ENCODE results near the gene RAI2.

Gene RAI2

DNA sequence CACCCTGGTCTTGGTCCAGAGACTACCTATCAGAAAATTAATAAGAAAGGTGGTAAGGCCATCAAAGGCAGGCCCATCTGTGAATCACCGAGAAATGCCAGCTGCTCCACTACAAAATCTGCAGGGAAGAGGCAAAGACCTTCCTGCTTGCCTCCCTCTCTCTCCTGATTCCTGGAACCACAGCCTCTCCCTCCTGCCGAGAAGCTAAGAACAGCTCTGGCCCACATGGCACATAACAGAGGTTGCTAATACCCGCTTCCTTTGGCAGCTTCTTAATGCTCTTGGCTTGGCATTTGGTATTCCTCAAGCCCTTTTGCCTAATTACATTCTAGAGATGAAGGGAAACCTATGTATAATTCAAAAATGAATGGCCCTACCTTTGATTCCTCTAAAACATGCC is 32.9 kb downstream of the RAI2 start:
- no CpG with 5 or more reads among the region's 3 CpGs for WGBS (ENCODE audit: extremely low coverage, insufficient coverage, low lambda C conversion rate)
- H3K4me1 ChIP-seq (ENCODE audit: control insufficient read depth, low read depth, low read length), result no peaks in the 10 kb centered on the region
- H3K27me3 ChIP-seq (ENCODE audit: insufficient read depth, low read length, poor library complexity), result no peaks in the 10 kb centered on the region
- H3K4ac ChIP-seq (ENCODE audit: low read depth, low read length), result no peak overlapping the region
- H4K5ac ChIP-seq (ENCODE audit: low read length), result no peak overlapping the region
- H3K79me2 ChIP-seq (ENCODE audit: control insufficient read depth, insufficient read depth, low read length), result no peaks in the 10 kb centered on the region
- no peak overlapping the region for H4K8ac ChIP-seq (ENCODE audit: low read depth, low read length)
- H2BK15ac ChIP-seq (replicated peaks; ENCODE audit: low read depth), result no peak overlapping the region
- H2BK120ac ChIP-seq (ENCODE audit: low read depth, low read length), result no peak overlapping the region
- no peak overlapping the region for H2AK5ac ChIP-seq (ENCODE audit: low read length)
- no peak overlapping the region for H3K4me2 ChIP-seq (ENCODE audit: low read length)
- H3K27ac ChIP-seq (ENCODE audit: low read depth, low read length), result no peak overlapping the region
- H3K9ac ChIP-seq (ENCODE audit: low read length), result no peak overlapping the region
- H3K36me3 ChIP-seq (ENCODE audit: control insufficient read depth, insufficient read depth, low read length), result no peaks in the 10 kb centered on the region
- no peak overlapping the region for H3K56ac ChIP-seq (ENCODE audit: low read length)
- DNase-seq, result no peak
- no peak overlapping the region for H2BK5ac ChIP-seq (ENCODE audit: low read length)
- no peaks in the 10 kb centered on the region for H3K79me1 ChIP-seq (ENCODE audit: low read length)
- no peak overlapping the region for H3K18ac ChIP-seq (ENCODE audit: low read length)
- H3K4me3 ChIP-seq (ENCODE audit: low read length), result no peak overlapping the region
- H3K23ac ChIP-seq (ENCODE audit: low read length), result no peak overlapping the region

- no peak overlapping the region for H3K4me3 ChIP-seq (ENCODE audit: low read length)
- H3K23ac ChIP-seq (ENCODE audit: low read length), result no peak overlapping the region
- H3K36me3 ChIP-seq (ENCODE audit: control insufficient read depth, insufficient read depth, low read length), result no peaks in the 10 kb centered on the region
- H3K18ac ChIP-seq (ENCODE audit: low read length), result no peak overlapping the region
- no peak overlapping the region for H3K27ac ChIP-seq (ENCODE audit: low read depth, low read length)
- H4K8ac ChIP-seq (ENCODE audit: low read depth, low read length), result no peak overlapping the region
- H2BK15ac ChIP-seq (replicated peaks; ENCODE audit: low read depth), result no peak overlapping the region
- no peaks in the 10 kb centered on the region for H3K4me1 ChIP-seq (ENCODE audit: control insufficient read depth, low read depth, low read length)
- no CpG with 5 or more reads among the region's 5 CpGs for WGBS (ENCODE audit: extremely low coverage, insufficient coverage, low lambda C conversion rate)
- no peak overlapping the region for H2AK5ac ChIP-seq (ENCODE audit: low read length)
- no peak overlapping the region for H3K56ac ChIP-seq (ENCODE audit: low read length)
- H2BK5ac ChIP-seq (ENCODE audit: low read length), result no peak overlapping the region
- no peaks in the 10 kb centered on the region for H3K79me2 ChIP-seq (ENCODE audit: control insufficient read depth, insufficient read depth, low read length)
- no peak overlapping the region for H3K4ac ChIP-seq (ENCODE audit: low read depth, low read length)
- no peaks in the 10 kb centered on the region for H3K27me3 ChIP-seq (ENCODE audit: insufficient read depth, low read length, poor library complexity)
- H3K9ac ChIP-seq (ENCODE audit: low read length), result no peak overlapping the region
- no peak overlapping the region for H3K4me2 ChIP-seq (ENCODE audit: low read length)
- no peak overlapping the region for H4K5ac ChIP-seq (ENCODE audit: low read length)
- no peak overlapping the region for H2BK120ac ChIP-seq (ENCODE audit: low read depth, low read length)
- DNase-seq, result no peak
- H3K79me1 ChIP-seq (ENCODE audit: low read length), result no peaks in the 10 kb centered on the region
These were observed 34.2 kb downstream of the RAI2 start for GRCh38 chrX:17826609-17827496.

DNA sequence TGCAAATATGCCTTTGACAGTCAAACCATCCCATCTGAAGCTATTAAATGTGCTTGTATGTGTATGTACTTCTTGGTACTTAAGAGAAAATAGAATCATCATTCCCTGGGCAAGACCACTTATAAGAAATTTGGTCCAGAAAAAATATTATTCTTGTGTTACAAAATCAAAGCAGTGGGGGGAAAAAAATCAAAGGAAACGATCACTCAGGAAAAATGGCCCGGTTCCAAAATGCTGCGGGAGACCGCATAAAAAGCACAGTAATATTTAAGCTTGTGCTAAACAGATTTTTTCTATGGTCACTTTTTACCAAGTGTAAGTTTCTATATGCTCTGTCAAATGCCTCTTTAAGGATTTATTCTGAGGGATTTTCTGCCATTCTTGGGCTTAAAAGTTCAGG is 36.1 kb downstream of the RAI2 start:
- Histone ChIP-seq H2BK15ac (replicated peaks; ENCODE audit: low read depth) (no peak overlapping the region), H3K79me1 (ENCODE audit: low read length) (no peaks in the 10 kb centered on the region), H4K5ac (ENCODE audit: low read length) (no peak overlapping the region), H2BK120ac (ENCODE audit: low read depth, low read length) (no peak overlapping the region), H3K4me2 (ENCODE audit: low read length) (no peak overlapping the region), H2AK5ac (ENCODE audit: low read length) (no peak overlapping the region), H3K56ac (ENCODE audit: low read length) (no peak overlapping the region), H3K27ac (ENCODE audit: low read depth, low read length) (no peak overlapping the region), H2BK5ac (ENCODE audit: low read length) (no peak overlapping the region), H3K23ac (ENCODE audit: low read length) (no peak overlapping the region), H3K9ac (ENCODE audit: low read length) (no peak overlapping the region), H3K79me2 (ENCODE audit: control insufficient read depth, insufficient read depth, low read length) (no peaks in the 10 kb centered on the region), H3K18ac (ENCODE audit: low read length) (no peak overlapping the region), H3K27me3 (ENCODE audit: insufficient read depth, low read length, poor library complexity) (no peaks in the 10 kb centered on the region), H4K8ac (ENCODE audit: low read depth, low read length) (no peak overlapping the region), H3K4me1 (ENCODE audit: control insufficient read depth, low read depth, low read length) (no peaks in the 10 kb centered on the region), H3K4me3 (ENCODE audit: low read length) (no peak overlapping the region), H3K36me3 (ENCODE audit: control insufficient read depth, insufficient read depth, low read length) (no peaks in the 10 kb centered on the region), H3K4ac (ENCODE audit: low read depth, low read length) (no peak overlapping the region)
- WGBS (ENCODE audit: extremely low coverage, insufficient coverage, low lambda C conversion rate), result no CpG with 5 or more reads among the region's 4 CpGs
- DNase-seq, result no peak

DNA sequence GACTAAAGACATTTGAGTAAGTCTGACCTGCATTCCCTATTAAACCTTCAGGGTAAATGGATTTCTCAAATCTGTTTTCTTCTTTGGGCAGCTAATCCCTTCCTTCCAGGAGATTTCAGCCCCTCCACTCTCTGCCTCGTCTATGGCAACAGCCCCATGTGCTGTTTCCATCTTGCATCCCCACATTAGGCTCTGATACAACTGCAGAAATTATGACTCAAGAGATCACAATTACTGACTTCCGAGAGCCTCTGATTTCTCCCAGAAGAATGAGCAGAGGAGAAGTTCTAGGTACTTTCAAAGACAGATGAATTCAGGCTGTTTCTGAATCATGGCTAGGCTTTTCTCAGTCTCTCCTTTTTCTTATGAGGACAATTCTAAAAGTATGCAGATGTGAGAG is 38.7 kb downstream of the RAI2 start:
- no peak overlapping the region for H3K56ac ChIP-seq (ENCODE audit: low read length)
- no peak overlapping the region for H3K4me3 ChIP-seq (ENCODE audit: low read length)

DNA sequence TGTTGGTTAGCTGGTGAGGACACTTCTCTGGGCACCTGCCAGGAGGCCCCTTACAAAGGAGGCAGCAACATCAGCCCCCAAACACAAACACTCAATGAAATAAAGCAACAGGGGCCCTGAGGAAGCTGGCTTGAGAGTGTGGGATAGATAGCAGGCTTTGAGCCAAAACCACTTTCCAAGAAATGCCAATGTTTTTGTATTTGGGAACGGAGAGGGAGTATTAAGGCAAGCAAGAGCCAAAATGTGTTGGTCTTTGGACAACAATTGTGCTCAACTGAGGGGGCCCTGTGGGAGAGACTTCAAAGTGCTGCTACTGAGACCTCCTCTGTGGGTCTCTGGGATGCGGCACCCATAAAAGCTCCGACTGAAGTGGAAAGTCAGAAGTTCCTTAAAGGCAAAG is 41.0 kb downstream of the RAI2 start:
- Histone ChIP-seq H3K9ac (ENCODE audit: low read length) (no peak overlapping the region), H2AK5ac (ENCODE audit: low read length) (no peak overlapping the region), H3K23ac (ENCODE audit: low read length) (no peak overlapping the region), H3K27me3 (ENCODE audit: insufficient read depth, low read length, poor library complexity) (no peaks in the 10 kb centered on the region), H2BK5ac (ENCODE audit: low read length) (no peak overlapping the region), H3K79me1 (ENCODE audit: low read length) (no peaks in the 10 kb centered on the region), H3K4me1 (ENCODE audit: control insufficient read depth, low read depth, low read length) (no peaks in the 10 kb centered on the region), H4K8ac (ENCODE audit: low read depth, low read length) (no peak overlapping the region), H2BK15ac (replicated peaks; ENCODE audit: low read depth) (no peak overlapping the region), H3K27ac (ENCODE audit: low read depth, low read length) (no peak overlapping the region), H4K5ac (ENCODE audit: low read length) (no peak overlapping the region), H3K4me2 (ENCODE audit: low read length) (no peak overlapping the region), H3K4me3 (ENCODE audit: low read length) (no peak overlapping the region), H3K18ac (ENCODE audit: low read length) (no peak overlapping the region), H3K79me2 (ENCODE audit: control insufficient read depth, insufficient read depth, low read length) (no peaks in the 10 kb centered on the region), H3K4ac (ENCODE audit: low read depth, low read length) (no peak overlapping the region), H3K36me3 (ENCODE audit: control insufficient read depth, insufficient read depth, low read length) (no peaks in the 10 kb centered on the region), H2BK120ac (ENCODE audit: low read depth, low read length) (no peak overlapping the region), H3K56ac (ENCODE audit: low read length) (no peak overlapping the region)
- no CpG with 5 or more reads among the region's 3 CpGs for WGBS (ENCODE audit: extremely low coverage, insufficient coverage, low lambda C conversion rate)
- DNase-seq, result no peak

More for the DNA sequence above, 38.7 kb downstream of the RAI2 start:
- Histone ChIP-seq H2BK15ac (replicated peaks; ENCODE audit: low read depth) (no peak overlapping the region), H3K18ac (ENCODE audit: low read length) (no peak overlapping the region), H3K27ac (ENCODE audit: low read depth, low read length) (no peak overlapping the region), H3K9ac (ENCODE audit: low read length) (no peak overlapping the region), H3K4me2 (ENCODE audit: low read length) (no peak overlapping the region), H3K79me2 (ENCODE audit: control insufficient read depth, insufficient read depth, low read length) (no peaks in the 10 kb centered on the region), H3K23ac (ENCODE audit: low read length) (no peak overlapping the region), H2BK120ac (ENCODE audit: low read depth, low read length) (no peak overlapping the region), H3K4me1 (ENCODE audit: control insufficient read depth, low read depth, low read length) (no peaks in the 10 kb centered on the region), H2AK5ac (ENCODE audit: low read length) (no peak overlapping the region), H4K5ac (ENCODE audit: low read length) (no peak overlapping the region), H3K36me3 (ENCODE audit: control insufficient read depth, insufficient read depth, low read length) (no peaks in the 10 kb centered on the region), H2BK5ac (ENCODE audit: low read length) (no peak overlapping the region), H4K8ac (ENCODE audit: low read depth, low read length) (no peak overlapping the region), H3K4ac (ENCODE audit: low read depth, low read length) (no peak overlapping the region), H3K27me3 (ENCODE audit: insufficient read depth, low read length, poor library complexity) (no peaks in the 10 kb centered on the region), H3K79me1 (ENCODE audit: low read length) (no peaks in the 10 kb centered on the region)
- no peak for DNase-seq
- no CpG with 5 or more reads among the region's 2 CpGs for WGBS (ENCODE audit: extremely low coverage, insufficient coverage, low lambda C conversion rate)

DNA sequence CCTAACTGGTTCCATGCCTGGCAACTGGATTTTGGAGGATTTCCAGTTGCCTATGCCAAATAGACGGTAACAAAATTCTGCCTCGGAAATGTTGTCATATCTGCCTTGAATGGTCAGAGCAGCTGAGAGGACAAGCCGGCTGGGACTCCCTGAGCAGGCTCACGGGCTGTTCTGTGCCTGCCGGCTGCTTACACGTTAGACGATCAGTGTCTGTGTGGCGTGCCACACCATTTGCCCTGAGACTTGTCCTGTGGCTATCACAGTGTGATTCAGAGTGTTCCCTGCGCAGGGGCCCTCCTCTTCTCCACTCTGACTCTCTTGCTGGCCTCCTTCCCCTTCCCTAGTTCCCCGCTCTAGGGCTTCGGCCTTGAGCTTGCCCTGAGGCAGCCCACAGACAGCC is 42.4 kb downstream of the RAI2 start:
- Histone ChIP-seq H3K79me1 (ENCODE audit: low read length) (no peaks in the 10 kb centered on the region), H3K4me3 (ENCODE audit: low read length) (no peak overlapping the region), H3K4me1 (ENCODE audit: control insufficient read depth, low read depth, low read length) (no peaks in the 10 kb centered on the region), H3K56ac (ENCODE audit: low read length) (no peak overlapping the region), H2AK5ac (ENCODE audit: low read length) (no peak overlapping the region), H3K4ac (ENCODE audit: low read depth, low read length) (no peak overlapping the region), H2BK15ac (replicated peaks; ENCODE audit: low read depth) (no peak overlapping the region), H3K27ac (ENCODE audit: low read depth, low read length) (no peak overlapping the region), H3K4me2 (ENCODE audit: low read length) (no peak overlapping the region), H3K27me3 (ENCODE audit: insufficient read depth, low read length, poor library complexity) (no peaks in the 10 kb centered on the region), H4K5ac (ENCODE audit: low read length) (no peak overlapping the region), H2BK120ac (ENCODE audit: low read depth, low read length) (no peak overlapping the region), H3K79me2 (ENCODE audit: control insufficient read depth, insufficient read depth, low read length) (no peaks in the 10 kb centered on the region), H4K8ac (ENCODE audit: low read depth, low read length) (no peak overlapping the region), H3K23ac (ENCODE audit: low read length) (no peak overlapping the region), H3K36me3 (ENCODE audit: control insufficient read depth, insufficient read depth, low read length) (no peaks in the 10 kb centered on the region), H3K18ac (ENCODE audit: low read length) (no peak overlapping the region), H2BK5ac (ENCODE audit: low read length) (no peak overlapping the region), H3K9ac (ENCODE audit: low read length) (no peak overlapping the region)
- WGBS (ENCODE audit: extremely low coverage, insufficient coverage, low lambda C conversion rate), result no CpG with 5 or more reads among the region's 11 CpGs
- no peak for DNase-seq

Measured in mesendoderm (in vitro differentiated cells).